ENCODE data around the gene CRYAB. TPM values are rescaled to one million over a fixed set of nuclear protein-coding genes. Genes with fewer than 3 reads are reported as not detected.

The CRYAB gene
- total RNA-seq, 1 experiment from 2014 or later, result 2.1 TPM

DNA sequence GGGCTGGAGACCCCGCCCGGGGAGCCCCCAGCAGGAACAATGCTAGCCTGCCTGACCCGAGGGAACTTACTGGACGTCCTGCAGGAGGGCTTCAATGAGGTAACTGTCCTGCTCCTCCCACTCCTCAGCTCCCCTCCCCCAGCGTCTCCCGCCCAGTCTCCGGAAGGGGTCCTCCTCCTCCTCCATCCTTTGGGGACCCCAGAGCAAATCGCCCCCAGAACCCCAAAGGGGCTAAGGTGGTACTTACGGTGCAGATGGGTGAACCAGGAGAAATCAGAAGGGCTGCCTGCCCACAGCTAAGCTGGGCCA is 25.8 kb upstream of the CRYAB start (continued):
- TF ChIP-seq, protein P1, sequence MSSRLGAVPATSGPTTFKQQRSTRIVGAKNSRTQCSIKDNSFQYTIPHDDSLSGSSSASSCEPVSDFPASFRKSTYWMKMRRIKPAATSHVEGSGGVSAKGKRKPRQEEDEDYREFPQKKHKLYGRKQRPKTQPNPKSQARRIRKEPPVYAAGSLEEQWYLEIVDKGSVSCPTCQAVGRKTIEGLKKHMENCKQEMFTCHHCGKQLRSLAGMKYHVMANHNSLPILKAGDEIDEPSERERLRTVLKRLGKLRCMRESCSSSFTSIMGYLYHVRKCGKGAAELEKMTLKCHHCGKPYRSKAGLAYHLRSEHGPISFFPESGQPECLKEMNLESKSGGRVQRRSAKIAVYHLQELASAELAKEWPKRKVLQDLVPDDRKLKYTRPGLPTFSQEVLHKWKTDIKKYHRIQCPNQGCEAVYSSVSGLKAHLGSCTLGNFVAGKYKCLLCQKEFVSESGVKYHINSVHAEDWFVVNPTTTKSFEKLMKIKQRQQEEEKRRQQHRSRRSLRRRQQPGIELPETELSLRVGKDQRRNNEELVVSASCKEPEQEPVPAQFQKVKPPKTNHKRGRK (CRISPR knock-in tag; IDR thresholded peaks at IDR 0.05; ENCODE audit: borderline replicate concordance), result no peak

DNA sequence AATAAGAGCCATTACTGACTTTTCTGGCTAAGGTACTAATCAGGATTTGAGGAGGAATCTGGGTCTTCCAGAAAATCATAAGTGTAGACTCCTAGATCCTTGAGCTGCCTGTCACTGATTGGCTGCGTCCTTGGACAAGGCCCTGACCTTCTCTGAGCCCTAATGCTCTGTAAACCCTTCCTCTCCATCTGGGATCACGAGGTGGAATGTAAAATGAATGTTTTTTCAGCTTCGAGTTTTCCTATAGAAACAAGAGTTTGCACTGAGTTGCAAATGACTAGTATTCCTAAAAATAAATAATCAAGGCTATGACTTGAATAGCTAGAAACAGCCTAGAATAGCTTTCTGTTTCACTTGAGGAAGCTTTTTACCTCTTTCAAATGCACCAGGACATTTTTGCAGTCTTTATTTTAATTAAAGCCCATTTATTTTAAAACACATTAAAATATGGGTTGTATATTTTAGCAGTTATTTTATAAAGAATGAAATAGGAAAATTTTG is 24.5 kb upstream of the CRYAB start:
- CTCF ChIA-PET, result interaction anchor here (1.1 to 7.9 kb wide), 4 partner anchors 9 to 46 kb away, joined by 3 to 121 read pairs (median 10); partner anchors contain the start of gene C11orf52
- Mint-ChIP-seq H3K4me1 (peaks cover 44% of the 10 kb centered on the region), H3K36me3 (no peaks in the 10 kb centered on the region), H3K9me3 (no peaks in the 10 kb centered on the region), H3K27ac (no peak overlapping the region), H3K4me3 (peak overlapping the region; percentile 68), H3K27me3 (ENCODE audit: low read depth) (no peaks in the 10 kb centered on the region; the same call in 1 of the 2 replicates)
- ATAC-seq (no peak), DNase-seq (ENCODE audit: low spot score) (no peak)
- POLR2A ChIA-PET, result interaction anchor here (0.7 to 3.2 kb wide), 4 partner anchors 9 to 47 kb away, joined by 3 to 17 read pairs (median 4); no protein-coding TSS in a partner anchor
- TF ChIP-seq, protein P2, sequence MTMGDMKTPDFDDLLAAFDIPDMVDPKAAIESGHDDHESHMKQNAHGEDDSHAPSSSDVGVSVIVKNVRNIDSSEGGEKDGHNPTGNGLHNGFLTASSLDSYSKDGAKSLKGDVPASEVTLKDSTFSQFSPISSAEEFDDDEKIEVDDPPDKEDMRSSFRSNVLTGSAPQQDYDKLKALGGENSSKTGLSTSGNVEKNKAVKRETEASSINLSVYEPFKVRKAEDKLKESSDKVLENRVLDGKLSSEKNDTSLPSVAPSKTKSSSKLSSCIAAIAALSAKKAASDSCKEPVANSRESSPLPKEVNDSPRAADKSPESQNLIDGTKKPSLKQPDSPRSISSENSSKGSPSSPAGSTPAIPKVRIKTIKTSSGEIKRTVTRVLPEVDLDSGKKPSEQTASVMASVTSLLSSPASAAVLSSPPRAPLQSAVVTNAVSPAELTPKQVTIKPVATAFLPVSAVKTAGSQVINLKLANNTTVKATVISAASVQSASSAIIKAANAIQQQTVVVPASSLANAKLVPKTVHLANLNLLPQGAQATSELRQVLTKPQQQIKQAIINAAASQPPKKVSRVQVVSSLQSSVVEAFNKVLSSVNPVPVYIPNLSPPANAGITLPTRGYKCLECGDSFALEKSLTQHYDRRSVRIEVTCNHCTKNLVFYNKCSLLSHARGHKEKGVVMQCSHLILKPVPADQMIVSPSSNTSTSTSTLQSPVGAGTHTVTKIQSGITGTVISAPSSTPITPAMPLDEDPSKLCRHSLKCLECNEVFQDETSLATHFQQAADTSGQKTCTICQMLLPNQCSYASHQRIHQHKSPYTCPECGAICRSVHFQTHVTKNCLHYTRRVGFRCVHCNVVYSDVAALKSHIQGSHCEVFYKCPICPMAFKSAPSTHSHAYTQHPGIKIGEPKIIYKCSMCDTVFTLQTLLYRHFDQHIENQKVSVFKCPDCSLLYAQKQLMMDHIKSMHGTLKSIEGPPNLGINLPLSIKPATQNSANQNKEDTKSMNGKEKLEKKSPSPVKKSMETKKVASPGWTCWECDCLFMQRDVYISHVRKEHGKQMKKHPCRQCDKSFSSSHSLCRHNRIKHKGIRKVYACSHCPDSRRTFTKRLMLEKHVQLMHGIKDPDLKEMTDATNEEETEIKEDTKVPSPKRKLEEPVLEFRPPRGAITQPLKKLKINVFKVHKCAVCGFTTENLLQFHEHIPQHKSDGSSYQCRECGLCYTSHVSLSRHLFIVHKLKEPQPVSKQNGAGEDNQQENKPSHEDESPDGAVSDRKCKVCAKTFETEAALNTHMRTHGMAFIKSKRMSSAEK (CRISPR knock-in tag; IDR thresholded peaks at IDR 0.05; ENCODE audit: borderline replicate concordance), result no peak
- TF ChIP-seq ZNF396 (CRISPR knock-in tag; IDR thresholded peaks at IDR 0.05; ENCODE audit: borderline replicate concordance) (no peak), GABPB1 (CRISPR knock-in tag; IDR thresholded peaks at IDR 0.05) (no peak), SP1 (CRISPR knock-in tag; conservative IDR thresholded peaks at IDR 0.05) (no peak), HMGA2 (CRISPR knock-in tag; IDR thresholded peaks at IDR 0.05) (no peak), ZBTB21 (CRISPR knock-in tag; IDR thresholded peaks at IDR 0.05; ENCODE audit: borderline replicate concordance) (no peak), NR3C1 (CRISPR knock-in tag; conservative IDR thresholded peaks at IDR 0.05; ENCODE audit: low read depth) (no peak), ZNF121 (CRISPR knock-in tag; IDR thresholded peaks at IDR 0.05) (no peak)
- TF ChIP-seq, protein P3, sequence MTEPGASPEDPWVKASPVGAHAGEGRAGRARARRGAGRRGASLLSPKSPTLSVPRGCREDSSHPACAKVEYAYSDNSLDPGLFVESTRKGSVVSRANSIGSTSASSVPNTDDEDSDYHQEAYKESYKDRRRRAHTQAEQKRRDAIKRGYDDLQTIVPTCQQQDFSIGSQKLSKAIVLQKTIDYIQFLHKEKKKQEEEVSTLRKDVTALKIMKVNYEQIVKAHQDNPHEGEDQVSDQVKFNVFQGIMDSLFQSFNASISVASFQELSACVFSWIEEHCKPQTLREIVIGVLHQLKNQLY (CRISPR knock-in tag; IDR thresholded peaks at IDR 0.05), result no peak
- TF ChIP-seq, protein P4, sequence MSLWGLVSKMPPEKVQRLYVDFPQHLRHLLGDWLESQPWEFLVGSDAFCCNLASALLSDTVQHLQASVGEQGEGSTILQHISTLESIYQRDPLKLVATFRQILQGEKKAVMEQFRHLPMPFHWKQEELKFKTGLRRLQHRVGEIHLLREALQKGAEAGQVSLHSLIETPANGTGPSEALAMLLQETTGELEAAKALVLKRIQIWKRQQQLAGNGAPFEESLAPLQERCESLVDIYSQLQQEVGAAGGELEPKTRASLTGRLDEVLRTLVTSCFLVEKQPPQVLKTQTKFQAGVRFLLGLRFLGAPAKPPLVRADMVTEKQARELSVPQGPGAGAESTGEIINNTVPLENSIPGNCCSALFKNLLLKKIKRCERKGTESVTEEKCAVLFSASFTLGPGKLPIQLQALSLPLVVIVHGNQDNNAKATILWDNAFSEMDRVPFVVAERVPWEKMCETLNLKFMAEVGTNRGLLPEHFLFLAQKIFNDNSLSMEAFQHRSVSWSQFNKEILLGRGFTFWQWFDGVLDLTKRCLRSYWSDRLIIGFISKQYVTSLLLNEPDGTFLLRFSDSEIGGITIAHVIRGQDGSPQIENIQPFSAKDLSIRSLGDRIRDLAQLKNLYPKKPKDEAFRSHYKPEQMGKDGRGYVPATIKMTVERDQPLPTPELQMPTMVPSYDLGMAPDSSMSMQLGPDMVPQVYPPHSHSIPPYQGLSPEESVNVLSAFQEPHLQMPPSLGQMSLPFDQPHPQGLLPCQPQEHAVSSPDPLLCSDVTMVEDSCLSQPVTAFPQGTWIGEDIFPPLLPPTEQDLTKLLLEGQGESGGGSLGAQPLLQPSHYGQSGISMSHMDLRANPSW (CRISPR knock-in tag; conservative IDR thresholded peaks at IDR 0.05; ENCODE audit: low read depth), result no peak
- TF ChIP-seq, protein P5, sequence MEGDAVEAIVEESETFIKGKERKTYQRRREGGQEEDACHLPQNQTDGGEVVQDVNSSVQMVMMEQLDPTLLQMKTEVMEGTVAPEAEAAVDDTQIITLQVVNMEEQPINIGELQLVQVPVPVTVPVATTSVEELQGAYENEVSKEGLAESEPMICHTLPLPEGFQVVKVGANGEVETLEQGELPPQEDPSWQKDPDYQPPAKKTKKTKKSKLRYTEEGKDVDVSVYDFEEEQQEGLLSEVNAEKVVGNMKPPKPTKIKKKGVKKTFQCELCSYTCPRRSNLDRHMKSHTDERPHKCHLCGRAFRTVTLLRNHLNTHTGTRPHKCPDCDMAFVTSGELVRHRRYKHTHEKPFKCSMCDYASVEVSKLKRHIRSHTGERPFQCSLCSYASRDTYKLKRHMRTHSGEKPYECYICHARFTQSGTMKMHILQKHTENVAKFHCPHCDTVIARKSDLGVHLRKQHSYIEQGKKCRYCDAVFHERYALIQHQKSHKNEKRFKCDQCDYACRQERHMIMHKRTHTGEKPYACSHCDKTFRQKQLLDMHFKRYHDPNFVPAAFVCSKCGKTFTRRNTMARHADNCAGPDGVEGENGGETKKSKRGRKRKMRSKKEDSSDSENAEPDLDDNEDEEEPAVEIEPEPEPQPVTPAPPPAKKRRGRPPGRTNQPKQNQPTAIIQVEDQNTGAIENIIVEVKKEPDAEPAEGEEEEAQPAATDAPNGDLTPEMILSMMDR (IDR thresholded peaks at IDR 0.05), result no peak
- TF ChIP-seq, protein P6, sequence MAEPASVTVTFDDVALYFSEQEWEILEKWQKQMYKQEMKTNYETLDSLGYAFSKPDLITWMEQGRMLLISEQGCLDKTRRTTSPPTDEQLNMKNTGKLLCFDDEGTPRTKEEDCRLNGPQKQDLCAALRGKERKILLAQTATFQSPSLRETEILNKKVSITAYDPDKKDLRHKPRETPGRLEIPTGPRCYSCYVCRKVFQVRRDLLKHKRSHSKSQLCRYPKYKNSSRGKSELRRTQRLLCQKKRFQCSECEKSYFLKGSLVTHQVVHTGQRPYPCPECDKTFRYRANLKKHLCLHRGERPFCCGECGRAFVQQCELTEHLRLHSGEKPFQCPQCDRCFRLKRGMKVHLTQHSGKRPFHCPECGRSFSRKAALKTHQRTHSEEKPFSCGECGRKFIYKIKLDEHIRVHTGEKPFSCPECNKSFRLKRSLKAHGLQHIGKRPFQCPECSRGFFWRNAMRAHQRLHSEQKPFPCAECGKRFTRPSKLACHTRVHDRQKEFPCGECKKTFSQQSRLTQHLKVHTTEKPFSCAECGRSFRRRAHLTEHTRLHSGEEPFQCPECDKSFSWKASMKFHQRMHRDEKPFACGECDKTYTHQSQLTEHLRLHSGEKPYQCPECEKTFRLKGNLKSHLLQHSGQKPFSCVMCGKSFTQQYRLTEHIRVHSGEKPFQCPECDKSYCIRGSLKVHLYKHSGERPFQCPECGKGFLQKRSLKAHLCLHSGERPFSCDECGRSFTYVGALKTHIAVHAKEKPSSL (CRISPR knock-in tag; conservative IDR thresholded peaks at IDR 0.05), result no peak
- TF ChIP-seq, protein P7, sequence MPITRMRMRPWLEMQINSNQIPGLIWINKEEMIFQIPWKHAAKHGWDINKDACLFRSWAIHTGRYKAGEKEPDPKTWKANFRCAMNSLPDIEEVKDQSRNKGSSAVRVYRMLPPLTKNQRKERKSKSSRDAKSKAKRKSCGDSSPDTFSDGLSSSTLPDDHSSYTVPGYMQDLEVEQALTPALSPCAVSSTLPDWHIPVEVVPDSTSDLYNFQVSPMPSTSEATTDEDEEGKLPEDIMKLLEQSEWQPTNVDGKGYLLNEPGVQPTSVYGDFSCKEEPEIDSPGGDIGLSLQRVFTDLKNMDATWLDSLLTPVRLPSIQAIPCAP (CRISPR knock-in tag; IDR thresholded peaks at IDR 0.05), result no peak
- TF ChIP-seq, protein P8, sequence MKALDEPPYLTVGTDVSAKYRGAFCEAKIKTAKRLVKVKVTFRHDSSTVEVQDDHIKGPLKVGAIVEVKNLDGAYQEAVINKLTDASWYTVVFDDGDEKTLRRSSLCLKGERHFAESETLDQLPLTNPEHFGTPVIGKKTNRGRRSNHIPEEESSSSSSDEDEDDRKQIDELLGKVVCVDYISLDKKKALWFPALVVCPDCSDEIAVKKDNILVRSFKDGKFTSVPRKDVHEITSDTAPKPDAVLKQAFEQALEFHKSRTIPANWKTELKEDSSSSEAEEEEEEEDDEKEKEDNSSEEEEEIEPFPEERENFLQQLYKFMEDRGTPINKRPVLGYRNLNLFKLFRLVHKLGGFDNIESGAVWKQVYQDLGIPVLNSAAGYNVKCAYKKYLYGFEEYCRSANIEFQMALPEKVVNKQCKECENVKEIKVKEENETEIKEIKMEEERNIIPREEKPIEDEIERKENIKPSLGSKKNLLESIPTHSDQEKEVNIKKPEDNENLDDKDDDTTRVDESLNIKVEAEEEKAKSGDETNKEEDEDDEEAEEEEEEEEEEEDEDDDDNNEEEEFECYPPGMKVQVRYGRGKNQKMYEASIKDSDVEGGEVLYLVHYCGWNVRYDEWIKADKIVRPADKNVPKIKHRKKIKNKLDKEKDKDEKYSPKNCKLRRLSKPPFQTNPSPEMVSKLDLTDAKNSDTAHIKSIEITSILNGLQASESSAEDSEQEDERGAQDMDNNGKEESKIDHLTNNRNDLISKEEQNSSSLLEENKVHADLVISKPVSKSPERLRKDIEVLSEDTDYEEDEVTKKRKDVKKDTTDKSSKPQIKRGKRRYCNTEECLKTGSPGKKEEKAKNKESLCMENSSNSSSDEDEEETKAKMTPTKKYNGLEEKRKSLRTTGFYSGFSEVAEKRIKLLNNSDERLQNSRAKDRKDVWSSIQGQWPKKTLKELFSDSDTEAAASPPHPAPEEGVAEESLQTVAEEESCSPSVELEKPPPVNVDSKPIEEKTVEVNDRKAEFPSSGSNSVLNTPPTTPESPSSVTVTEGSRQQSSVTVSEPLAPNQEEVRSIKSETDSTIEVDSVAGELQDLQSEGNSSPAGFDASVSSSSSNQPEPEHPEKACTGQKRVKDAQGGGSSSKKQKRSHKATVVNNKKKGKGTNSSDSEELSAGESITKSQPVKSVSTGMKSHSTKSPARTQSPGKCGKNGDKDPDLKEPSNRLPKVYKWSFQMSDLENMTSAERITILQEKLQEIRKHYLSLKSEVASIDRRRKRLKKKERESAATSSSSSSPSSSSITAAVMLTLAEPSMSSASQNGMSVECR (CRISPR knock-in tag; IDR thresholded peaks at IDR 0.05; ENCODE audit: borderline replicate concordance), result no peak

All from WTC11 (cell line).